Psoas muscle (tissue), 7 donors: ENCODE measurements around the gene MUC13. TPM values are rescaled to one million over a fixed set of nuclear protein-coding genes. Genes with fewer than 3 reads are reported as not detected.

ENCODE experiments used
- polyA plus RNA-seq, 3 donors: library from polyadenylated mRNA; stranded (reverse); fragments of 200-250 nt; gene quantifications; one replicate each; pipeline ENCODE4 v1.2.3, GENCODE V29; 2013
- total RNA-seq, 4 donors: library from RNA; stranded (reverse); fragmentation: NEBNext Ultra II Directional in 2 of 4; extraction: Animal tissue kit (Norgen Biotek cat#: 25700) in 2 of 4; gene quantifications; one replicate each; pipeline versions ENCODE4 v1.2.1 to v1.2.4, GENCODE V29; 2021 to 2023
- donor health status: healthy with polysubstance abuse.
- donor health status: DM: no; HTN: no; CAD: no; lungs with moderate emphysema.
- donor health status: Bipolar disorder and iron deficiency.
- donor health status: healthy.
- donor health status: DM: no; HTN: no; CAD: no.
- donor health status: DM: no; HTN: no; CAD: no.
- donor health status: DM: yes; HTN: yes; CAD: no.

The MUC13 gene
- total and polyA plus RNA-seq, 7 donors, result 0.12 to 0.16 (median 0.13) TPM; not detected in 4

Other genes with a start within 250 kb of the MUC13 start
- 1 to 10 TPM; 4.2 to 9.2 (median 6.3) TPM for gene UMPS, start 204.3 kb downstream of the MUC13 start, total RNA-seq
- 1 to 10 TPM; 3.6 to 6.9 (median 6.6) TPM for gene UMPS, start 204.3 kb downstream of the MUC13 start, polyA plus RNA-seq
- 10 to 100 TPM; 37.5 to 61.5 (median 54.8) TPM for gene ITGB5, start 47.4 kb downstream of the MUC13 start, total RNA-seq
- 10 to 100 TPM; 19.3 to 28.2 (median 19.8) TPM for gene ITGB5, start 47.4 kb downstream of the MUC13 start, polyA plus RNA-seq
- 10 to 100 TPM; 11.7 to 38.7 (median 17.5) TPM for gene HEG1, start 121.2 kb upstream of the MUC13 start, total RNA-seq
- gene HEG1, start 121.2 kb upstream of the MUC13 start, polyA plus RNA-seq, result 1 to 10 TPM; 3.2 to 6.4 (median 4.5) TPM